Measurements from ENCODE around the gene DCLRE1C. TPM values are rescaled to one million over a fixed set of nuclear protein-coding genes. Genes with fewer than 3 reads are reported as not detected.
"Not testable (repeated sequence)": the region's sequence is repeated elsewhere in the genome, so short reads cannot be mapped to it uniquely, and the experiment has no call there.

The DCLRE1C gene
- total and polyA plus RNA-seq, 10 donors = 6.8 to 35.6 (median 24.8) TPM

DNA sequence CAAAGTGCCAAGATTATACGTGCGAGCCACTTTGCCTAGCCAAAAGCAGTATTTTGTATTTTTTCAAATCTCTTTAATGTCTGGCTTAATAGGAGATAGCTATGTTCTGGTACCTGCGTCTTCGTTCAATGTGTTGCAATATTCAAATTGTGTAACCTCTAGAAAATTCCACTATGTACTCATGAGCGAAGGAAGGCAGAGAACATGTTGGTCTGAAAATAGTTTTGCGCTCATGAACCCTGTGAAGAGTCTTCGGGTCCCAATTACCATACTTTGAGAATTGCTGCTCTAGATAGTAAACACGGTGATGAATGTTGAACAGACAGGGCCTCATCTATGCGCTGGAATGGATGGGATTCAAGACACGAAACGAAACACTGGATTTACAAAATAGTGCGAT lies 78.0 kb downstream of the DCLRE1C start:
- WGBS, 5 donors = 85 to 95% (median 91%) methylated on average over 12 of the region's 12 CpGs
- H3K27me3 ChIP-seq (replicated peaks in 1 of 7) = no peaks in the 10 kb centered on the region
- TF ChIP-seq POLR2A (IDR thresholded peaks at IDR 0.05) (no peak), POLR2AphosphoS5 (IDR thresholded peaks at IDR 0.05) (no peak)
- TF ChIP-seq, protein P1, sequence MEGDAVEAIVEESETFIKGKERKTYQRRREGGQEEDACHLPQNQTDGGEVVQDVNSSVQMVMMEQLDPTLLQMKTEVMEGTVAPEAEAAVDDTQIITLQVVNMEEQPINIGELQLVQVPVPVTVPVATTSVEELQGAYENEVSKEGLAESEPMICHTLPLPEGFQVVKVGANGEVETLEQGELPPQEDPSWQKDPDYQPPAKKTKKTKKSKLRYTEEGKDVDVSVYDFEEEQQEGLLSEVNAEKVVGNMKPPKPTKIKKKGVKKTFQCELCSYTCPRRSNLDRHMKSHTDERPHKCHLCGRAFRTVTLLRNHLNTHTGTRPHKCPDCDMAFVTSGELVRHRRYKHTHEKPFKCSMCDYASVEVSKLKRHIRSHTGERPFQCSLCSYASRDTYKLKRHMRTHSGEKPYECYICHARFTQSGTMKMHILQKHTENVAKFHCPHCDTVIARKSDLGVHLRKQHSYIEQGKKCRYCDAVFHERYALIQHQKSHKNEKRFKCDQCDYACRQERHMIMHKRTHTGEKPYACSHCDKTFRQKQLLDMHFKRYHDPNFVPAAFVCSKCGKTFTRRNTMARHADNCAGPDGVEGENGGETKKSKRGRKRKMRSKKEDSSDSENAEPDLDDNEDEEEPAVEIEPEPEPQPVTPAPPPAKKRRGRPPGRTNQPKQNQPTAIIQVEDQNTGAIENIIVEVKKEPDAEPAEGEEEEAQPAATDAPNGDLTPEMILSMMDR (IDR thresholded peaks at IDR 0.05 in 8 of 11, conservative IDR thresholded peaks at IDR 0.05 in 3 of 11) = no peak
- H3K36me3 ChIP-seq = peaks cover 0 to 15% (median 4%) of the 10 kb centered on the region in 6 donors
- H3K9me3 ChIP-seq = no peaks in the 10 kb centered on the region
- no peak overlapping the region for H3K4me3 ChIP-seq
- no peak overlapping the region for H3K27ac ChIP-seq
- peaks cover 14 to 42% (median 28%) of the 10 kb centered on the region in 6 donors for H3K4me1 ChIP-seq
- intact Hi-C loops (cut with DNase I; ENCODE audit: low total_unique reads) = no loop called here
- no peak for DNase-seq

DNA sequence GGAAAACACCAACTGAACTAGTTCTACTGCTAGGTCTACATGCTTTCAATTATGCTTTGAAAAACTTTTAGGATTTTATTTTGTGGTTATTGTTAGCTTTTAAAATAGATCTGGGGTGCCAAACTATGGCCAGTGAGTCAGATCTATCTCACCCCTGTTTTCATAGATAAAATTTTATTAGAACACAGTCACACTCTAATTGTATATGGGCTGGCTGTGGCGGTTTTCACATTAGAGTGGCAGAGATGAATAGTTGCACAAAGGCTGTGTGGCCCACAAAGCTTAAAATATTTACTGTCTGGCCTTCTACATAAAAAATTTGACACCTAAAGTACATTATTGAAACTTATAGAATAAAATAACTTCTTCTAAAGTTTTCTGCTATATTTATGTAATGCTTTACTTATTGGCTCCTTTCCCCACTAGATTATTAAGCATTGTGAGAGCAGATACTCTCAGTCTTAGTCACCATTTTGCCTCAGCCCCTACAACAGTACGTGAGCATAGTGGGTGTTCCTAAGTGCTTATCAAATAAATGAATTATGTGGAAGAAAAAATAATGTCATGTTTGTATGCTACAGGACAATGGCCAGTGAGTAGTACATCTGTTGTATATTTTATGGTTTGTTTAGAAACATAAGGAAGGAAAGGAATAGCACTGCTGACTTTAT lies 80.7 kb downstream of the DCLRE1C start:
- H3K27me3 ChIP-seq (replicated peaks in 1 of 7) = no peaks in the 10 kb centered on the region
- no peaks in the 10 kb centered on the region for H3K9me3 ChIP-seq
- H3K4me3 ChIP-seq = no peak overlapping the region
- 75 to 87% (median 81%) methylated on average over 2 of the region's 2 CpGs for WGBS, 5 donors
- no peak for DNase-seq
- H3K27ac ChIP-seq = no peak overlapping the region
- peaks cover 7 to 24% (median 15%) of the 10 kb centered on the region in 6 donors for H3K4me1 ChIP-seq
- intact Hi-C loops (cut with DNase I; ENCODE audit: low total_unique reads) = no loop called here
- TF ChIP-seq, protein P1 (IDR thresholded peaks at IDR 0.05 in 8 of 11, conservative IDR thresholded peaks at IDR 0.05 in 3 of 11) = no peak
- no peak for TF ChIP-seq POLR2A (IDR thresholded peaks at IDR 0.05)
- TF ChIP-seq POLR2AphosphoS5 (IDR thresholded peaks at IDR 0.05) = no peak
- peaks cover 0 to 42% (median 19%) of the 10 kb centered on the region in 6 donors for H3K36me3 ChIP-seq

DNA sequence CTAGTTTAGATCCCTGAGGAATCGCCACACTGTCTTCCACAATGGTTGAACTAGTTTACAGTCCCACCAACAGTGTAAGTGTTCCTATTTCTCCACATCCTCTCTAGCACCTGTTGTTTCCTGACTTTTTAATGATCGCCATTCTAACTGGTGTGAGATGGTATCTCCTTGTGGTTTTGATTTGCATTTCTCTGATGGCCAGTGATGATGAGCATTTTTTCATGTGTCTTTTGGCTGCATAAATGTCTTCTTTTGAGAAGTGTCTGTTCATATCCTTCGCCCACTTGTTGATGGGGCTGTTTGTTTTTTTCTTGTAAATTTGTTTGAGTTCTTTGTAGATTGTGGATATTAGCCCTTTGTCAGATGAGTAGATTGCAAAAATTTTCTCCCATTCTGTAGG lies 89.0 kb downstream of the DCLRE1C start:
- H3K4me3 ChIP-seq; DNase-seq; H3K9me3 ChIP-seq; H3K4me1 ChIP-seq; H3K27me3 ChIP-seq (replicated peaks in 1 of 7); H3K27ac ChIP-seq; intact Hi-C loops (cut with DNase I; ENCODE audit: low total_unique reads): not testable (repeated sequence)
- H3K36me3 ChIP-seq = peaks cover 6 to 88% (median 35%) of the 10 kb centered on the region in 6 donors
- 84 to 97% (median 89%) methylated on average over 3 of the region's 3 CpGs for WGBS, 5 donors

DNA sequence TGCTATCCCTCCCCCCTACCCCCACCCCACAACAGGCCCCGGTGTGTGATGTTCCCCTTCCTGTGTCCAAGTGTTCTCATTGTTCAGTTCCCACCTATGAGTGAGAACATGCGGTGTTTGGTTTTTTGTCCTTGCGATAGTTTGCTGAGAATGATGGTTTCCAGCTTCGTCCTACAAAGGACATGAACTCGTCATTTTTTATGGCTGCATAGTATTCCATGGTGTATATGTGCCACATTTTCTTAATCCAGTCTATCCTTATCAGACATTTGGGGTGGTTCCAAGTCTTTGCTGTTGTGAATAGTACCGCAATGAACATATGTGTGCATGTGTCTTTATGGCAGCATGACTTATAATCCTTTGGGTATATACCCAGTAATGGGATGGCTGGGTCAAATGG lies 89.4 kb downstream of the DCLRE1C start:
- peaks cover 2 to 84% (median 31%) of the 10 kb centered on the region in 6 donors for H3K36me3 ChIP-seq
- H3K4me1 ChIP-seq; intact Hi-C loops (cut with DNase I; ENCODE audit: low total_unique reads); H3K4me3 ChIP-seq; H3K27me3 ChIP-seq (replicated peaks in 1 of 7); H3K9me3 ChIP-seq; H3K27ac ChIP-seq; DNase-seq: not testable (repeated sequence)
- WGBS, 5 donors = 92 to 100% (median 98%) methylated on average over 6 of the region's 6 CpGs

DNA sequence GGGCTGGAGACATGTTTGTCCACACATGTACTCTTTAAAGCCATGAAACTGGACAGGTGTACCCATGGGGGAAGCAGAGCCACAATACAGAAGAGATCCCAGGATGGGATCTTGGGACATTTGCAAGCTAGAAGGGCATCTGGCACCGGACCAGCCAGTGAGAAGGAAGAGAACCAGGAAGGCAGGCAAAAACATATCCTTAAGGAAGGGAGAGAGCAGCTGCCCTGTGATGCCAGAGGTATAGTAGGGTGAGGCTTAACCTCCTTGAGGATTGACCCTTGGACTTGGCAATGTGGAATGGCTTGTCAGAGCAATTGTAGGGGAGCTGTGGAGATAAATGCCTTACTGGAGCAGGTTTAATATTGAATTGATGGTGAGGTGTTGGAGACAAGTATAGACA lies 93.1 kb downstream of the DCLRE1C start:
- H3K27me3 ChIP-seq (replicated peaks in 1 of 7) = no peaks in the 10 kb centered on the region
- WGBS, 5 donors = 83 to 100% (median 94%) methylated on average over 1 of the region's 1 CpG

More for the DNA sequence above, 93.1 kb downstream of the DCLRE1C start:
- Histone ChIP-seq H3K4me3 (no peak overlapping the region), H3K4me1 (peaks cover 0 to 6% (median 0%) of the 10 kb centered on the region in 6 donors), H3K27ac (no peak overlapping the region), H3K9me3 (no peaks in the 10 kb centered on the region), H3K36me3 (peaks cover 0 to 82% (median 21%) of the 10 kb centered on the region in 6 donors)
- no peak for DNase-seq
- TF ChIP-seq POLR2AphosphoS5 (IDR thresholded peaks at IDR 0.05) (no peak), POLR2A (IDR thresholded peaks at IDR 0.05) (no peak)
- TF ChIP-seq, protein P1 (IDR thresholded peaks at IDR 0.05 in 8 of 11, conservative IDR thresholded peaks at IDR 0.05 in 3 of 11) = no peak
- intact Hi-C loops (cut with DNase I; ENCODE audit: low total_unique reads) = no loop called here

Measured in spleen (tissue), 11 donors.